ENCODE measurements around the gene GLB1L3.

Gene GLB1L3

DNA sequence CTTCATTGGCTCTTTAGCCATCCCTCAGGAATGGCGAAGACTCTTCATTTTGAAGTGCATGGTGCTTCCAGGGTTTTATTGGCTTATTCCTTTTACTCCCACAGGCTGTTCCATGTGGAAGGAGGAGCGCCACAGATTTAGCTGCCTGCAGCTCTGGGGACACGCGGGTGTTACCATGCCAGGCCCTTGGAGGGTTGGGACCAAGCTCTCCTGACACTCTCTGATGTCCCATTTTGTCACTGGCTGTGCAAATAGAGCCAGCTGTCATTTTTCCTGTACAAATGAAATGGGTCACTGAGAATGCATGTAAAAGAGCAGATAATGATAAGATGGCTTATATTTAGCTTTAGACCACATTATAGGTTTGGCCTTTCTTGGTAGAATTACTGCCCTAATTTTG, 32.3 kb upstream of the GLB1L3 start:
- Histone ChIP-seq H3K4me2 (ENCODE audit: low read depth, low read length, poor library complexity, severe bottlenecking) (no peak overlapping the region), H3K4me3 (ENCODE audit: insufficient read depth, low read length, poor library complexity, severe bottlenecking) (no peak overlapping the region), H3K27me3 (ENCODE audit: low read length) (no peaks in the 10 kb centered on the region), H3K36me3 (ENCODE audit: low read length) (no peaks in the 10 kb centered on the region), H4K20me1 (ENCODE audit: low read depth, low read length) (no peaks in the 10 kb centered on the region), H3K79me2 (ENCODE audit: insufficient read depth, low read length) (no peaks in the 10 kb centered on the region), H3F3A (ENCODE audit: insufficient read depth) (no peaks in the 10 kb centered on the region), H3K27ac (ENCODE audit: low read depth, low read length) (no peak overlapping the region), H3K9me3 (ENCODE audit: insufficient read depth, low read length) (no peaks in the 10 kb centered on the region), H3K9me2 (replicated peaks; ENCODE audit: insufficient read depth, low read length) (no peaks in the 10 kb centered on the region), H2AFZ (ENCODE audit: low read depth, low read length, severe bottlenecking) (no peak overlapping the region), H3K9ac (ENCODE audit: low read length) (no peak overlapping the region)
- TF ChIP-seq EZH2phosphoT487 (conservative IDR thresholded peaks at IDR 0.05; ENCODE audit: low read length): no peak
- TF ChIP-seq, protein P1, sequence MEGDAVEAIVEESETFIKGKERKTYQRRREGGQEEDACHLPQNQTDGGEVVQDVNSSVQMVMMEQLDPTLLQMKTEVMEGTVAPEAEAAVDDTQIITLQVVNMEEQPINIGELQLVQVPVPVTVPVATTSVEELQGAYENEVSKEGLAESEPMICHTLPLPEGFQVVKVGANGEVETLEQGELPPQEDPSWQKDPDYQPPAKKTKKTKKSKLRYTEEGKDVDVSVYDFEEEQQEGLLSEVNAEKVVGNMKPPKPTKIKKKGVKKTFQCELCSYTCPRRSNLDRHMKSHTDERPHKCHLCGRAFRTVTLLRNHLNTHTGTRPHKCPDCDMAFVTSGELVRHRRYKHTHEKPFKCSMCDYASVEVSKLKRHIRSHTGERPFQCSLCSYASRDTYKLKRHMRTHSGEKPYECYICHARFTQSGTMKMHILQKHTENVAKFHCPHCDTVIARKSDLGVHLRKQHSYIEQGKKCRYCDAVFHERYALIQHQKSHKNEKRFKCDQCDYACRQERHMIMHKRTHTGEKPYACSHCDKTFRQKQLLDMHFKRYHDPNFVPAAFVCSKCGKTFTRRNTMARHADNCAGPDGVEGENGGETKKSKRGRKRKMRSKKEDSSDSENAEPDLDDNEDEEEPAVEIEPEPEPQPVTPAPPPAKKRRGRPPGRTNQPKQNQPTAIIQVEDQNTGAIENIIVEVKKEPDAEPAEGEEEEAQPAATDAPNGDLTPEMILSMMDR (IDR thresholded peaks at IDR 0.05; ENCODE audit: insufficient read depth, low read length, poor library complexity, severe bottlenecking): no peak

DNA sequence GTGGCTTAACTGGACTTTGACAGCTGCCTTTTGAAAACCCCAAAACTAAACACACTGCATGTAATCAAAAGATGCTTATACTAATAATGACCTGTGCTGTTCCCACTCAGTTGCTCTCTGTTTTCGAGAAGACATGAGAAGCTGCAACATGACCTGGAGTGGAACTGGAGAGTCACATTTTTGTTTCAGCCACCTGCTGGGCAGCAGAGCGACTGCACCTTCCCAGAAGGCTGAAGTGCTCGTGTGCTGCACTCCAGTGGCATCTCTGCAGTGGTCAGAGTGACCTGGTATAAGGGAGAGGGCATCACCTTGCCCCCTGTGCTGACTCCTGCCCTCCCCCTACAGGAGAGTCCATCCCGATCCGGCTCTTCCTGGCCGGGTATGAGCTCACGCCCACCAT, 31.6 kb upstream of the GLB1L3 start:
- H3F3A ChIP-seq (ENCODE audit: insufficient read depth): no peaks in the 10 kb centered on the region
- H3K27me3 ChIP-seq (ENCODE audit: low read length): no peaks in the 10 kb centered on the region
- no peaks in the 10 kb centered on the region for H3K79me2 ChIP-seq (ENCODE audit: insufficient read depth, low read length)
- H3K4me3 ChIP-seq (ENCODE audit: insufficient read depth, low read length, poor library complexity, severe bottlenecking): no peak overlapping the region
- H3K36me3 ChIP-seq (ENCODE audit: low read length): no peaks in the 10 kb centered on the region
- no peak overlapping the region for H3K27ac ChIP-seq (ENCODE audit: low read depth, low read length)
- H2AFZ ChIP-seq (ENCODE audit: low read depth, low read length, severe bottlenecking): no peak overlapping the region
- no peaks in the 10 kb centered on the region for H3K9me2 ChIP-seq (replicated peaks; ENCODE audit: insufficient read depth, low read length)
- H3K4me2 ChIP-seq (ENCODE audit: low read depth, low read length, poor library complexity, severe bottlenecking): no peak overlapping the region
- TF ChIP-seq, protein P1 (IDR thresholded peaks at IDR 0.05; ENCODE audit: insufficient read depth, low read length, poor library complexity, severe bottlenecking): no peak
- TF ChIP-seq EZH2phosphoT487 (conservative IDR thresholded peaks at IDR 0.05; ENCODE audit: low read length): no peak
- no peak overlapping the region for H3K9ac ChIP-seq (ENCODE audit: low read length)
- no peaks in the 10 kb centered on the region for H4K20me1 ChIP-seq (ENCODE audit: low read depth, low read length)
- H3K9me3 ChIP-seq (ENCODE audit: insufficient read depth, low read length): no peaks in the 10 kb centered on the region

DNA sequence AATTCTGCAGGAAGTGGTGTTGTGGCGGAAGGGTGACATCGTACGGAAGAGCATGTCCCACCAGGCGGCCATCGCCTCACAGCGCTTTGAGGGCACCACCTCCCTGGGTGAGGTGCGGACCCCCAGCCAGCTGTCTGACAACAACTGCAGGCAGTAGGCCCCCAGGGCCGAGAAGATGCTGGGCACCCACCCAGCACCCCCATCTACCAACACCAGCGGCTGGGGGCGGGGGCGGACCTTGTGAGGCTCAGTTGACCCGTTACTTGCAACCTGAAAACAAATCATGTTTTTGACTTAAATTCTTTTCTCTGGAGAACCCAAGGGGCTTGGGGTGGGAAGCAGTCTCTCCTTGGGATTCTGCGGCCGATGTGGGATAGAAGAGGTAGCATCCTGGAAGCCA, 30.7 kb upstream of the GLB1L3 start:
- Histone ChIP-seq H2AFZ (ENCODE audit: low read depth, low read length, severe bottlenecking) (no peak overlapping the region), H3K4me2 (ENCODE audit: low read depth, low read length, poor library complexity, severe bottlenecking) (no peak overlapping the region), H3F3A (ENCODE audit: insufficient read depth) (no peaks in the 10 kb centered on the region), H3K9ac (ENCODE audit: low read length) (no peak overlapping the region), H3K27ac (ENCODE audit: low read depth, low read length) (no peak overlapping the region), H3K79me2 (ENCODE audit: insufficient read depth, low read length) (no peaks in the 10 kb centered on the region), H3K9me3 (ENCODE audit: insufficient read depth, low read length) (no peaks in the 10 kb centered on the region), H3K36me3 (ENCODE audit: low read length) (no peaks in the 10 kb centered on the region), H4K20me1 (ENCODE audit: low read depth, low read length) (no peaks in the 10 kb centered on the region), H3K27me3 (ENCODE audit: low read length) (no peaks in the 10 kb centered on the region), H3K9me2 (replicated peaks; ENCODE audit: insufficient read depth, low read length) (no peaks in the 10 kb centered on the region), H3K4me3 (ENCODE audit: insufficient read depth, low read length, poor library complexity, severe bottlenecking) (no peak overlapping the region)
- no peak for TF ChIP-seq EZH2phosphoT487 (conservative IDR thresholded peaks at IDR 0.05; ENCODE audit: low read length)
- TF ChIP-seq, protein P1 (IDR thresholded peaks at IDR 0.05; ENCODE audit: insufficient read depth, low read length, poor library complexity, severe bottlenecking): no peak
